ENCODE measurements around the gene VAPB.

GRCh38 chr20:58479726-58480440 is 90.9 kb downstream of the VAPB start:
- TF ChIP-seq CTCF (IDR thresholded peaks at IDR 0.05) (no peak), POLR2AphosphoS5 (IDR thresholded peaks at IDR 0.05) (no peak)
